Neuronal stem cell (in vitro differentiated cells): ENCODE measurements around the gene ARL4A. TPM values are rescaled to one million over a fixed set of nuclear protein-coding genes. Genes with fewer than 3 reads are reported as not detected.

Experiments
- DNase-seq: peaks from one replicate; pipeline ENCODE4 v3.0.0-alpha.2; 2013; ENCODE audit warnings: low spot score
- H2AFZ ChIP-seq: one replicate; pipeline ENCODE4 v1.6.1; 2013; ENCODE audit warnings: mild to moderate bottlenecking, low read length, inconsistent platforms
- H2AK5ac ChIP-seq: 2 replicates; pipeline ENCODE4 v1.6.1; 2013; ENCODE audit warnings: low read depth, mild to moderate bottlenecking, inconsistent platforms, low read length, moderate library complexity, mixed read lengths
- H2BK120ac ChIP-seq: 2 replicates; pipeline ENCODE4 v1.6.1; 2013; ENCODE audit warnings: low read depth, mild to moderate bottlenecking, inconsistent platforms, low read length, moderate library complexity, mixed read lengths
- H2BK12ac ChIP-seq: one replicate; pipeline ENCODE4 v1.6.1; 2013; ENCODE audit warnings: low read length, inconsistent platforms
- H2BK15ac ChIP-seq: 2 replicates; pipeline ENCODE4 v1.6.1; 2013; ENCODE audit warnings: mild to moderate bottlenecking, low read length, inconsistent platforms, mixed read lengths
- H2BK5ac ChIP-seq: one replicate; pipeline ENCODE4 v1.6.1; 2013; ENCODE audit warnings: inconsistent platforms, mild to moderate bottlenecking, low read length, moderate library complexity
- H3K14ac ChIP-seq: one replicate; pipeline ENCODE4 v1.6.1; 2013; ENCODE audit warnings: low read length, inconsistent platforms
- H3K18ac ChIP-seq: 2 replicates; pipeline ENCODE4 v1.6.1; 2013; ENCODE audit warnings: low read length, inconsistent platforms
- H3K23ac ChIP-seq: 2 replicates; pipeline ENCODE4 v1.6.1; 2013; ENCODE audit warnings: low read depth, mild to moderate bottlenecking, mixed read lengths, low read length, inconsistent platforms; ENCODE audit not compliant: poor library complexity
- H3K27ac ChIP-seq: replicated peaks from 3 replicates; pipeline ENCODE4 v1.5.1; 2013; ENCODE audit warnings: low read length, inconsistent platforms
- H3K27me3 ChIP-seq, 3 experiments: 2 replicates each; pipeline ENCODE4 v1.6.1; 2013; ENCODE audit warnings: low read length in 3 of 3, mild to moderate bottlenecking in 2 of 3, inconsistent platforms in 1 of 3, low read depth in 1 of 3, mixed read lengths in 1 of 3, moderate library complexity in 1 of 3; ENCODE audit not compliant: control insufficient read depth in 3 of 3, insufficient read depth in 3 of 3
- H3K36me3 ChIP-seq, 2 donors: replicated peaks in 1 of 2; 2 replicates each; pipeline ENCODE4 v1.6.1; 2013; ENCODE audit warnings: low read length in 2 of 2; ENCODE audit not compliant: control insufficient read depth in 2 of 2, insufficient read depth in 2 of 2
- H3K4ac ChIP-seq: 2 replicates; pipeline ENCODE4 v1.6.1; 2013; ENCODE audit warnings: inconsistent platforms, mild to moderate bottlenecking, low read length, moderate library complexity
- H3K4me1 ChIP-seq, 2 donors: 1 replicate in 1 of 2; 2 replicates in 1 of 2; pipeline ENCODE4 v1.6.1; 2013; ENCODE audit warnings: low read length in 2 of 2, low read depth in 1 of 2; ENCODE audit not compliant: control insufficient read depth in 2 of 2, insufficient read depth in 1 of 2
- H3K4me2 ChIP-seq: one replicate; pipeline ENCODE4 v1.6.1; 2013; ENCODE audit warnings: mild to moderate bottlenecking, low read length, inconsistent platforms; ENCODE audit not compliant: insufficient read depth, poor library complexity, severe bottlenecking
- H3K4me3 ChIP-seq, 2 donors: 2 replicates each; pipeline ENCODE4 v1.5.1; 2013; ENCODE audit warnings: low read length in 2 of 2, mild to moderate bottlenecking in 2 of 2, inconsistent platforms in 1 of 2, moderate library complexity in 1 of 2
- H3K79me1 ChIP-seq: one replicate; pipeline ENCODE4 v1.6.1; 2013; ENCODE audit warnings: low read depth, mild to moderate bottlenecking, inconsistent platforms, low read length, moderate library complexity
- H3K9ac ChIP-seq: one replicate; pipeline ENCODE4 v1.6.1; 2013; ENCODE audit warnings: mild to moderate bottlenecking, low read depth, low read length, inconsistent platforms; ENCODE audit not compliant: poor library complexity
- H3K9me3 ChIP-seq, 2 donors: replicated peaks in 1 of 2; 2 replicates each; pipeline versions ENCODE3 to v1.6.1; 2013; ENCODE audit warnings: low read length in 2 of 2, mild to moderate bottlenecking in 2 of 2, inconsistent platforms in 1 of 2, low read depth in 1 of 2, mixed read lengths in 1 of 2, moderate library complexity in 1 of 2; ENCODE audit not compliant: control insufficient read depth in 2 of 2, insufficient read depth in 1 of 2
- H4K8ac ChIP-seq: one replicate; pipeline ENCODE4 v1.6.1; 2013; ENCODE audit warnings: low read depth, mild to moderate bottlenecking, inconsistent platforms, low read length, moderate library complexity
- H4K91ac ChIP-seq: one replicate; pipeline ENCODE4 v1.6.1; 2013; ENCODE audit warnings: low read length, low read depth, mild to moderate bottlenecking, inconsistent platforms; ENCODE audit not compliant: poor library complexity
- WGBS, 2 donors: extraction: QIAGEN DNeasy Blood & Tissue Kit; methylation state at CpG; one replicate each; pipeline ENCODE4 v1.1.7; 2013; ENCODE audit warnings: missing lambda C conversion rate in 2 of 2, mixed read lengths in 1 of 2; ENCODE audit not compliant: insufficient read length in 2 of 2, insufficient replicate concordance in 1 of 2; ENCODE audit errors: extremely low coverage in 2 of 2; 5-methylcytosine and 5-hydroxymethylcytosine counted together
- small RNA-seq: library from polyadenylated mRNA; stranded (forward); fragments of <200 nt; extraction: miRNeasy Mini kit (QIAGEN cat#:217004); gene quantifications from one replicate; pipeline ENCODE3, GENCODE V24; 2013; ENCODE audit not compliant: insufficient read depth

ARL4A gene

DNA sequence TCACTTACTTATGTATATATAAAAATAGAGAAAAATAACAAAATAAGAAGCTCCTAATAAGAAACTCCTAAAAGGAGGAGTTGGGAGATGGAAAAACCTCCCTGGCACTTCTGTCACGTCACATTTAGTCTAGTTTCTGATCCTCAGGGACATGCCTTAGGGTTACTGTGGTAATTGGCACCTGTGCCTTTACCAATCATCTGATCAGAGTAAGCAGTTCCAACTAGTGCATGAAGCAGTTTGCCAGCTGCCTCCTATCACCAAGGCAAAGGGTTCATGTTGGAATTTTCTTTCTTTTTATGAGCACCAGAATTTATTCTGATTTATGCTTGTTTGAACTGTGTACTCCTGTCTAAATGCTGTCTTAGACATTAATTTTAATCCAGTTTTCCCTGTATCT, 49.9 kb downstream of the ARL4A start:
- H2AK5ac ChIP-seq = no peak overlapping the region
- H3K4me2 ChIP-seq = no peak overlapping the region
- no peak overlapping the region for H3K18ac ChIP-seq
- H4K8ac ChIP-seq = no peak overlapping the region
- H2BK15ac ChIP-seq = no peak overlapping the region
- no peak overlapping the region for H3K27ac ChIP-seq
- H2BK12ac ChIP-seq = no peak overlapping the region
- H2BK5ac ChIP-seq = no peak overlapping the region
- H3K14ac ChIP-seq = no peak overlapping the region
- no peak overlapping the region for H2BK120ac ChIP-seq
- no peaks in the 10 kb centered on the region for H3K27me3 ChIP-seq
- no peak overlapping the region for H2AFZ ChIP-seq
- no peak overlapping the region for H3K4me3 ChIP-seq
- no peak overlapping the region for H3K9ac ChIP-seq
- DNase-seq = no peak
- H3K4ac ChIP-seq = no peak overlapping the region
- H4K91ac ChIP-seq = no peak overlapping the region
- H3K4me1 ChIP-seq = peaks cover 0 to 2% of the 10 kb centered on the region in 2 donors
- H3K79me1 ChIP-seq = no peaks in the 10 kb centered on the region
- no peaks in the 10 kb centered on the region for H3K9me3 ChIP-seq
- no peak overlapping the region for H3K23ac ChIP-seq
- no CpG with 5 or more reads among the region's 1 CpG for WGBS, 2 donors
- H3K36me3 ChIP-seq = no peaks in the 10 kb centered on the region

DNA sequence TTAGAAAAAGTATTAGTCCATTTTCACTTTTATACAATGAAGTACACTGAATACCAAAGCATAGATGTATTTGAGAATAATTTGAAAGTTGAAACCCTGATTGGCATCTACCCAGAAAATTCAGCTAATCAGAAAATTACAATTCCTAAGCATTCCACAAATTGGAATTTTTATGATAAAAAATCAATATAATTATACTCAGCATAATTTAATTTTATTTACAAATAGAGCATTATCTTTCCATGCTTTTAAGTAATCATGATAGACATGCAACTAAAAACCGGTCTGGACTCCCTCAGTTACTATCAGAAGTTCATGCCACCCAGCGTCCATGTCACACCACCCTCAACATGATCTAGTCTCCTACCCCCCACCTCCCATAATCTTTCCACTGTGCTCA, 50.4 kb downstream of the ARL4A start:
- Histone ChIP-seq H3K4ac (no peak overlapping the region), H2BK15ac (no peak overlapping the region), H2AFZ (peak overlapping the region; percentile 29), H4K91ac (no peak overlapping the region), H3K9me3 (no peaks in the 10 kb centered on the region), H2BK5ac (no peak overlapping the region), H3K23ac (no peak overlapping the region), H4K8ac (no peak overlapping the region), H3K36me3 (no peaks in the 10 kb centered on the region), H3K79me1 (no peaks in the 10 kb centered on the region), H3K14ac (no peak overlapping the region), H3K18ac (no peak overlapping the region), H3K9ac (no peak overlapping the region), H3K4me2 (no peak overlapping the region), H2BK120ac (no peak overlapping the region), H2AK5ac (no peak overlapping the region), H3K27ac (no peak overlapping the region), H3K27me3 (no peaks in the 10 kb centered on the region), H2BK12ac (no peak overlapping the region), H3K4me1 (peaks cover 0 to 2% of the 10 kb centered on the region in 2 donors), H3K4me3 (no peak overlapping the region)
- no peak for DNase-seq
- WGBS, 2 donors = no CpG with 5 or more reads among the region's 2 CpGs

DNA sequence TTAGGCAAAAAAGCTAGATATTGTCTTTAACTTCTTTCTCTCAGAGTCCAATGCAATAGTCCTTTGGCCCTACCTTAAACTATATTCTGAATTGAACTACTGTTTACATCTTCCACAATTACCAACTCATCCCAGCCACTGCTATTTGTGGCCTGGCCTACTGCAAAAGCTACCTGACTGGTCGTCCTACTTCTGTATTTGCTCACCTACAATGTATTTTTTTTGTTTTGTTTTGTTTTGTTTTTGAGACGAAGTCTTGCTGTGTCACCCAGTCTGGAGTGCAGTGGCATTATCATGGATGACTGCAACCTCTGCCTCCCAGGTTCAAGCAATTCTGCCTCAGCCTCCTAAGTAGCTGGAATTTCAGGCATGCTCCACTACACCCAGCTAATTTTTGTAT, 51.2 kb downstream of the ARL4A start:
- no peak overlapping the region for H4K8ac ChIP-seq
- no CpG with 5 or more reads among the region's 2 CpGs for WGBS, 2 donors
- H2BK5ac ChIP-seq = no peak overlapping the region
- no peaks in the 10 kb centered on the region for H3K36me3 ChIP-seq
- no peak overlapping the region for H3K23ac ChIP-seq
- no peak for DNase-seq
- no peak overlapping the region for H3K4me3 ChIP-seq
- no peak overlapping the region for H3K18ac ChIP-seq
- no peak overlapping the region for H3K4ac ChIP-seq
- no peak overlapping the region for H3K14ac ChIP-seq
- H2BK12ac ChIP-seq = no peak overlapping the region
- H3K9me3 ChIP-seq = no peaks in the 10 kb centered on the region
- H2BK120ac ChIP-seq = no peak overlapping the region
- no peak overlapping the region for H3K9ac ChIP-seq
- H2AFZ ChIP-seq = no peak overlapping the region
- H3K4me2 ChIP-seq = no peak overlapping the region
- H2BK15ac ChIP-seq = no peak overlapping the region
- no peak overlapping the region for H2AK5ac ChIP-seq
- no peak overlapping the region for H4K91ac ChIP-seq
- no peak overlapping the region for H3K27ac ChIP-seq
- H3K79me1 ChIP-seq = no peaks in the 10 kb centered on the region
- H3K4me1 ChIP-seq = peaks cover 0 to 2% of the 10 kb centered on the region in 2 donors
- no peaks in the 10 kb centered on the region for H3K27me3 ChIP-seq

Small RNA genes within 50 kb of the gene (small RNA-seq; reads per million reads assigned to genes)
- gene RF00264 = not detected
